K562 (cell line): ENCODE results near the gene FCGR3B. TPM values are rescaled to one million over a fixed set of nuclear protein-coding genes. Genes with fewer than 3 reads are reported as not detected.
"Not testable (repeated sequence)": the region's sequence is repeated elsewhere in the genome, so short reads cannot be mapped to it uniquely, and the experiment has no call there.

Experiments used
- ATAC-seq: fragments of 200-7000 bp; cut with Tn5 transposase; 3 replicates; pipeline ENCODE4 v1.9.1; 2020; ENCODE audit warnings: moderate library complexity
- BruUV-seq: library from RNA; stranded (reverse); fragments of 400-500 nt; replicated peaks from 2 replicates; lab custom pipeline; 2021; lab: Mats Ljungman, UMichigan
- CTCF ChIA-PET: fragments of 300-600 bp; formaldehyde crosslinking; extraction: SDS; loops from one replicate; lab custom pipeline; 2021; ENCODE audit warnings: low intra/inter-chr PET ratio; lab: Yijun Ruan, JAX
- POLR2A ChIA-PET: fragments of 300-600, 350-650 bp; sonication (Branson Sonifier 250); formaldehyde crosslinking; extraction: SDS; loops from one replicate; lab custom pipeline; 2021; ENCODE audit warnings: antibody characterized with exemption, inconsistent platforms; lab: Yijun Ruan, JAX
- DNase-seq, 4 experiments: peaks; one replicate each; pipeline versions ENCODE4 v3.0.0 to v3.0.0-alpha.2; 2011 to 2018; ENCODE audit warnings: low spot score in 3 of 4, mixed read lengths in 3 of 4; ENCODE audit errors: extremely low read depth in 1 of 4
- FAIRE-seq: peaks from 2 replicates; lab custom pipeline; 2011; peaks lifted over from hg19 to GRCh38; lab: Jason Lieb, UNC
- H2AFZ ChIP-seq: 2 replicates; pipeline ENCODE4 v1.6.0; 2011; ENCODE audit warnings: low read depth, low read length, control low read depth, inconsistent platforms
- H3K27ac ChIP-seq: fragments of 200-600 bp; 3 replicates; pipeline ENCODE4 v1.8.0; 2011; ENCODE audit warnings: low read depth, mild to moderate bottlenecking, control low read depth, inconsistent platforms, low read length, moderate library complexity, mixed read lengths; ENCODE audit errors: extremely low read depth
- H3K27me3 ChIP-seq, 2 experiments: fragments of 300-600 bp in 1 of 2; 2 replicates in 1 of 2; 3 replicates in 1 of 2; pipeline versions ENCODE4 v1.6.0 to v1.8.0; 2011; ENCODE audit warnings: inconsistent platforms in 2 of 2, low read length in 2 of 2, mild to moderate bottlenecking in 1 of 2, mixed read lengths in 1 of 2, moderate library complexity in 1 of 2; ENCODE audit not compliant: control insufficient read depth in 2 of 2, insufficient read depth in 2 of 2
- H3K36me3 ChIP-seq: fragments of 300-600 bp; 3 replicates; pipeline ENCODE4 v1.8.0; 2011; ENCODE audit warnings: mild to moderate bottlenecking, low read length, inconsistent platforms; ENCODE audit not compliant: control insufficient read depth, insufficient read depth
- H3K4me1 ChIP-seq, 2 experiments: fragments of 200-600 bp in 1 of 2; replicated peaks in 1 of 2; 2 replicates in 1 of 2; 3 replicates in 1 of 2; pipeline versions ENCODE4 v1.5.1 to v1.8.0; 2011; ENCODE audit warnings: inconsistent platforms in 2 of 2, low read length in 2 of 2, mild to moderate bottlenecking in 1 of 2, mixed read lengths in 1 of 2, moderate library complexity in 1 of 2; ENCODE audit not compliant: control insufficient read depth in 2 of 2, insufficient read depth in 2 of 2
- H3K4me2 ChIP-seq: 2 replicates; pipeline ENCODE4 v1.6.1; 2011; ENCODE audit warnings: low read length, control low read depth, inconsistent platforms, mixed read lengths; ENCODE audit not compliant: insufficient read depth
- H3K4me3 ChIP-seq: fragments of 200-600 bp; sonication (generic), shearing (Covaris generic); 2 replicates; pipeline ENCODE4 v1.5.1; 2016; ENCODE audit warnings: control low read depth, inconsistent platforms
- H3K79me2 ChIP-seq: fragments of 200-600 bp; 3 replicates; pipeline ENCODE4 v1.8.0; 2011; ENCODE audit warnings: low read length, inconsistent platforms; ENCODE audit not compliant: control insufficient read depth, insufficient read depth
- H3K9ac ChIP-seq, 2 experiments: 2 replicates each; pipeline versions ENCODE4 v1.6.0 to v1.6.1; 2011; ENCODE audit warnings: low read depth in 2 of 2, low read length in 2 of 2, control low read depth in 1 of 2, inconsistent platforms in 1 of 2, mild to moderate bottlenecking in 1 of 2, mixed read lengths in 1 of 2; ENCODE audit not compliant: insufficient read depth in 1 of 2
- H3K9me1 ChIP-seq: one replicate; pipeline ENCODE4 v1.6.0; 2011; ENCODE audit warnings: inconsistent platforms, mild to moderate bottlenecking, low read length, moderate library complexity; ENCODE audit not compliant: control insufficient read depth, insufficient read depth
- H3K9me3 ChIP-seq: replicated peaks from 2 replicates; pipeline ENCODE4 v1.5.1; 2011; ENCODE audit warnings: low read depth, low read length, inconsistent platforms; ENCODE audit not compliant: control insufficient read depth, insufficient read depth
- H4K20me1 ChIP-seq: replicated peaks from 2 replicates; pipeline ENCODE4 v1.6.1; 2011; ENCODE audit warnings: low read length, inconsistent platforms, mixed read lengths; ENCODE audit not compliant: control insufficient read depth, insufficient read depth
- C11orf30 ChIP-seq: fragments of 450-650 bp; IDR thresholded peaks from 2 replicates; pipeline ENCODE4 v1.6.1; 2016; ENCODE audit warnings: low read depth, mild to moderate bottlenecking
- L3MBTL2 ChIP-seq: fragments of 450-650 bp; IDR thresholded peaks from 2 replicates; pipeline ENCODE4 v1.6.1; 2016; ENCODE audit warnings: mild to moderate bottlenecking, moderate library complexity
- MAFF ChIP-seq: IDR thresholded peaks from 2 replicates; pipeline ENCODE4 v1.6.1; 2012; ENCODE audit warnings: low read length, improper control_type of control experiment
- MAFG ChIP-seq: fragments of 450-650 bp; conservative IDR thresholded peaks from 2 replicates; pipeline ENCODE4 v1.6.1; 2016; ENCODE audit warnings: missing genetic modification characterization, missing compliant biosample characterization
- NFE2 ChIP-seq: IDR thresholded peaks from 2 replicates; pipeline ENCODE4 v1.6.1; 2014; ENCODE audit warnings: antibody characterized with exemption, low read depth
- NFE2L1 ChIP-seq: fragments of 450-650 bp; IDR thresholded peaks from 2 replicates; pipeline ENCODE4 v1.6.1; 2016; ENCODE audit warnings: missing genetic modification characterization, low read depth, mild to moderate bottlenecking, missing compliant biosample characterization, moderate library complexity, borderline replicate concordance
- ZNF316 ChIP-seq: fragments of 450-650 bp; IDR thresholded peaks from 2 replicates; pipeline ENCODE4 v1.6.1; 2016
- WGBS: fragments of 100-300 bp; shearing (Covaris generic); methylation state at CpG from one replicate; pipeline ENCODE4 v1.1.6; 2016; ENCODE audit warnings: low coverage, mixed read lengths; ENCODE audit not compliant: insufficient coverage; ENCODE audit errors: missing lambda C conversion rate; 5-methylcytosine and 5-hydroxymethylcytosine counted together
- in situ Hi-C: fragments of 300-500 bp; cut with MboI; formaldehyde crosslinking; loops from 4 replicates; pipeline ENCODE4 v1.15.0; 2018; ENCODE audit warnings: inconsistent platforms, mixed read lengths
- intact Hi-C: fragments of 100-400 bp; cut with micrococcal nuclease; formaldehyde crosslinking; loops from 2 replicates; pipeline ENCODE4 v1.14.2; 2022
- polyA plus RNA-seq, 8 experiments: library from polyadenylated mRNA; depleted of rRNA in 4 of 8; stranded (reverse) in 5 of 8; unstranded in 3 of 8; fragments of >200 nt; fragmentation: Nextera tagmentation in 2 of 8; fragmentation: Illumina TruSeq in 1 of 8; extraction: Ambion mirVana in 2 of 8; extraction: Trizol in 1 of 8; gene quantifications; 2 replicates each; pipeline versions ENCODE4 v1.2.1 to v1.2.3, GENCODE V29; 2011 to 2014; ENCODE audit warnings: inconsistent platforms in 1 of 8, missing spikeins in 1 of 8
- total RNA-seq, 7 experiments: library from RNA; depleted of rRNA in 6 of 7; stranded (reverse); fragments of >200 nt in 6 of 7; fragmentation: Illumina TruSeq in 2 of 7; extraction: Trizol in 2 of 7; gene quantifications; 2 replicates each; pipeline versions ENCODE4 v1.2.1 to v1.2.3, GENCODE V29; 2011 to 2021; ENCODE audit warnings: low replicate concordance in 1 of 7
- TF ChIP-seq, protein P1 (sequence below), 2 experiments: fragments of 450-650 bp in 1 of 2; sonication (generic) in 1 of 2; formaldehyde crosslinking in 1 of 2; IDR thresholded peaks in 1 of 2; conservative IDR thresholded peaks in 1 of 2; 2 replicates each; pipeline versions ENCODE4 v1.6.1 to v1.8.1; 2016 to 2023; ENCODE audit warnings: mild to moderate bottlenecking in 2 of 2, moderate library complexity in 2 of 2, inconsistent platforms in 1 of 2, missing genetic modification reagents in 1 of 2
- TF ChIP-seq, protein P2 (sequence below): fragments of 450-650 bp; IDR thresholded peaks from 2 replicates; pipeline ENCODE4 v1.6.1; 2017; ENCODE audit warnings: antibody characterized with exemption, mild to moderate bottlenecking

FCGR3B gene
- total and polyA plus RNA-seq, 9 of the 15 experiments (the other 6 are each of a cell fraction or from before 2014, with no cell fraction given) = 0.18 to 1.1 (median 0.40) TPM

DNA sequence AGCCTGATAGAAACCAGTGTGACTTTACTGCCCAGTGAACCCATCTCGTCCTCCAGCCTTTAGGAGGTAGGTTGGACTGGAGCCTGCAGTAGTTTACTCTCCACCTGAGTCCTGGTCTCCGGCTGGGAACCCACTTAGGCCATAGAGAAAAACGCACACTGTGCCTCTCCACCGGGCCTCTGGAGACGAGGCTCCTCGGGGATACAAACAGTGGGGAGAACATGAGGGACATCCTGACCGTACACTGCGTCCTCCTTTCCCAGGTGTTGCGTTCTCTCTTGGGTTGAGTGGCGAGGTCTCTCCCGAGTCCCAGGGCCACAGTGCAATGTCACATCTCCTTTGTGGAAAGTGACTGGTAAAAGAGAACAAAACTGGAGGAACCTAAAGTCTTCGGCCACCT lies 26.0 kb downstream of the FCGR3B start:
- in situ Hi-C loops = loop anchor here (5.0 kb wide), 1 partner anchor 78 kb away; no protein-coding TSS in a partner anchor
- H3K36me3 ChIP-seq, H3K9ac ChIP-seq, H3K4me2 ChIP-seq, DNase-seq, ATAC-seq, H3K27me3 ChIP-seq, BruUV-seq, H3K9me1 ChIP-seq, H3K4me1 ChIP-seq, H4K20me1 ChIP-seq, H3K27ac ChIP-seq, POLR2A ChIA-PET, H2AFZ ChIP-seq, H3K79me2 ChIP-seq, intact Hi-C loops, H3K4me3 ChIP-seq, FAIRE-seq, CTCF ChIA-PET, H3K9me3 ChIP-seq: not testable (repeated sequence)
- 74% methylated on average over 12 of the region's 12 CpGs for WGBS

GRCh38 chr1:161597077-161597476 lies 33.9 kb downstream of the FCGR3B start:
- CTCF ChIA-PET, H3K79me2 ChIP-seq, H3K9me3 ChIP-seq, H4K20me1 ChIP-seq, in situ Hi-C loops, ATAC-seq, BruUV-seq, H3K27ac ChIP-seq, H3K4me3 ChIP-seq, H3K4me2 ChIP-seq, POLR2A ChIA-PET, H3K36me3 ChIP-seq, FAIRE-seq, H3K27me3 ChIP-seq, H3K4me1 ChIP-seq, DNase-seq, H3K9ac ChIP-seq, intact Hi-C loops, H3K9me1 ChIP-seq: not testable (repeated sequence)
- 56% methylated on average over 3 of the region's 3 CpGs for WGBS
- H2AFZ ChIP-seq = peak overlapping the region; percentile 62
- TF ChIP-seq L3MBTL2 = peak; percentile 34; the same call in 1 of the 2 replicates
- TF ChIP-seq MAFG (tag) = peak; percentile 75
- TF ChIP-seq ZNF316 = peak; percentile 60; the same call in 1 of the 2 replicates
- TF ChIP-seq, protein P1, sequence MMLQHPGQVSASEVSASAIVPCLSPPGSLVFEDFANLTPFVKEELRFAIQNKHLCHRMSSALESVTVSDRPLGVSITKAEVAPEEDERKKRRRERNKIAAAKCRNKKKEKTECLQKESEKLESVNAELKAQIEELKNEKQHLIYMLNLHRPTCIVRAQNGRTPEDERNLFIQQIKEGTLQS (IDR thresholded peaks at IDR 0.05) = peak; percentile 36; the same call in 1 of the 2 replicates
- TF ChIP-seq, protein P1 (CRISPR knock-in tag; conservative IDR thresholded peaks at IDR 0.05) = not testable (repeated sequence)
- peak; percentile 49; the same call in 1 of the 2 replicates for TF ChIP-seq NFE2L1
- peak; percentile 22; the same call in 1 of the 2 replicates for TF ChIP-seq MAFF
- TF ChIP-seq, protein P2, sequence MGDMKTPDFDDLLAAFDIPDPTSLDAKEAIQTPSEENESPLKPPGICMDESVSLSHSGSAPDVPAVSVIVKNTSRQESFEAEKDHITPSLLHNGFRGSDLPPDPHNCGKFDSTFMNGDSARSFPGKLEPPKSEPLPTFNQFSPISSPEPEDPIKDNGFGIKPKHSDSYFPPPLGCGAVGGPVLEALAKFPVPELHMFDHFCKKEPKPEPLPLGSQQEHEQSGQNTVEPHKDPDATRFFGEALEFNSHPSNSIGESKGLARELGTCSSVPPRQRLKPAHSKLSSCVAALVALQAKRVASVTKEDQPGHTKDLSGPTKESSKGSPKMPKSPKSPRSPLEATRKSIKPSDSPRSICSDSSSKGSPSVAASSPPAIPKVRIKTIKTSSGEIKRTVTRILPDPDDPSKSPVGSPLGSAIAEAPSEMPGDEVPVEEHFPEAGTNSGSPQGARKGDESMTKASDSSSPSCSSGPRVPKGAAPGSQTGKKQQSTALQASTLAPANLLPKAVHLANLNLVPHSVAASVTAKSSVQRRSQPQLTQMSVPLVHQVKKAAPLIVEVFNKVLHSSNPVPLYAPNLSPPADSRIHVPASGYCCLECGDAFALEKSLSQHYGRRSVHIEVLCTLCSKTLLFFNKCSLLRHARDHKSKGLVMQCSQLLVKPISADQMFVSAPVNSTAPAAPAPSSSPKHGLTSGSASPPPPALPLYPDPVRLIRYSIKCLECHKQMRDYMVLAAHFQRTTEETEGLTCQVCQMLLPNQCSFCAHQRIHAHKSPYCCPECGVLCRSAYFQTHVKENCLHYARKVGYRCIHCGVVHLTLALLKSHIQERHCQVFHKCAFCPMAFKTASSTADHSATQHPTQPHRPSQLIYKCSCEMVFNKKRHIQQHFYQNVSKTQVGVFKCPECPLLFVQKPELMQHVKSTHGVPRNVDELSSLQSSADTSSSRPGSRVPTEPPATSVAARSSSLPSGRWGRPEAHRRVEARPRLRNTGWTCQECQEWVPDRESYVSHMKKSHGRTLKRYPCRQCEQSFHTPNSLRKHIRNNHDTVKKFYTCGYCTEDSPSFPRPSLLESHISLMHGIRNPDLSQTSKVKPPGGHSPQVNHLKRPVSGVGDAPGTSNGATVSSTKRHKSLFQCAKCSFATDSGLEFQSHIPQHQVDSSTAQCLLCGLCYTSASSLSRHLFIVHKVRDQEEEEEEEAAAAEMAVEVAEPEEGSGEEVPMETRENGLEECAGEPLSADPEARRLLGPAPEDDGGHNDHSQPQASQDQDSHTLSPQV = peak; percentile 43; the same call in 1 of the 2 replicates
- peak; percentile 52; the same call in 1 of the 2 replicates for TF ChIP-seq NFE2
- TF ChIP-seq C11orf30 = peak; percentile 66
